ENCODE results near the gene TRPV6. TPM values are rescaled to one million over a fixed set of nuclear protein-coding genes. Genes with fewer than 3 reads are reported as not detected.

TRPV6 gene
- total RNA-seq, 1 donor from 2014 or later, result 0.27 TPM

DNA sequence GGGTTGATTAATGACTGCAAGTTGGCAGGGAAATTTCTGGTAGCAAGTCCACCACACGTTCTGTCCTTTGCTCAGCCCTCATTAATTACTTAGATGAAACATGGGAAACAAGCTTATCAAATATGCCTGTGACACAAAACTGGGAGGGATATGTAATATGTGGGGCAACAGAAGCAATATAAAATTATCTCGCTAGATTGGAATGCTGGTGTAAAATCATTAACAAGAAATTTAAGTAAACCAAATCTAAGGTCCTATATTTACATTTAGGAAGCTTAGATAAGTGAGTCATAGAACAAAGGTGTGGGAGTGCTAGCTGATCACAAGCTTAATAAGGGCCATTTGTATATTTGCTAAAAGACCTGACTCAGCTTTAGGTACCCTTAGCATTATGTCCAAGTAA, 24.5 kb upstream of the TRPV6 start:
- no peak for DNase-seq

DNA sequence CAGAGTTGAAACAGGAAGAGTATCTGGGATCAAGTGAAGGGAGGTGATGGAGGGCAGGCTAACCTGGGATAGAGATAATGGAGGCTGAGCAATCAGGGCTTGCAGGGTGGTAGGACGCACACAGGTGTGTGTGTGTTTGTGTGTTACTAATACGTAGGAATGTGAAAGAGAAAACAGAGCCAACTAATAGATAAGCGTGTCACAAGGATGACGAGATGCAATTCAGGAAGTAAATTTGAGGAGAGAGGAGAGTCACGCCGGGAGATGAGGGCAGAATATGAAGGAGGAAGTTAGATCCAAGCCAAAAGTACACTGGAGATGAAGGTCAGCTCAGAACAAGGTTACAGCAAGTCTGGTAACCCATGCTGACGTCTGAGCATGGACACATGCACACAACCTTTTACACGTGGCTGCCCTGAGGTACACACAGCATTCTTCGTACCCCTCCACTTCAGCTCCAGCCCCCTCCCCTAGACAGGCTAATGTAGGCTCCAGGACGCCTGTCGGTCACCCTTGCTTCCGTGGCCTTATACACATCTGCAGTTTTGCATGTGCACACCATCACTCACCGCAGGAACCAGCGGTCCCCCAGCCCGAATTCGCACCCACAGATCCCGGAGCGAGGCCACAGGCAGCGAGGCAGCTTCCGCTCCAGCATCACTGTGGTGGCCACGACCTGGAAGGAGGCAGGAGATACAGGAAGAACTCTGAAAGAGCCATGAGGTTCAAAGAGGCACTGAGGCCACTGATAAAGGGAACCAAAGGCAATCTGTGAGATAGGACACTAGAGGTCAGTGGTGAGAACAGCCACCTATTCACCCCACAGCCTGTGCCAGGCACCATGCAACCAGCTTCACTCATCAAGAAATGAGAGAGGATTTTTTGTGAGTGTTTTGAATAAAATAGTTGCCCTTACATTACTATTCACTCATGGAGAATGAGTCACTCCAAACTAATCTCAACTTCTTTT, 23.7 kb upstream of the TRPV6 start:
- peaks cover 2% of the 10 kb centered on the region for H3K27me3 Mint-ChIP-seq (ENCODE audit: unreplicated experiment)
- H3K4me3 Mint-ChIP-seq (ENCODE audit: unreplicated experiment), result no peak overlapping the region
- peaks cover 3% of the 10 kb centered on the region for H3K9me3 Mint-ChIP-seq (ENCODE audit: unreplicated experiment)
- H3K36me3 Mint-ChIP-seq (ENCODE audit: unreplicated experiment), result no peaks in the 10 kb centered on the region
- H3K27ac Mint-ChIP-seq (ENCODE audit: unreplicated experiment), result no peak overlapping the region
- TF ChIP-seq, protein P1, sequence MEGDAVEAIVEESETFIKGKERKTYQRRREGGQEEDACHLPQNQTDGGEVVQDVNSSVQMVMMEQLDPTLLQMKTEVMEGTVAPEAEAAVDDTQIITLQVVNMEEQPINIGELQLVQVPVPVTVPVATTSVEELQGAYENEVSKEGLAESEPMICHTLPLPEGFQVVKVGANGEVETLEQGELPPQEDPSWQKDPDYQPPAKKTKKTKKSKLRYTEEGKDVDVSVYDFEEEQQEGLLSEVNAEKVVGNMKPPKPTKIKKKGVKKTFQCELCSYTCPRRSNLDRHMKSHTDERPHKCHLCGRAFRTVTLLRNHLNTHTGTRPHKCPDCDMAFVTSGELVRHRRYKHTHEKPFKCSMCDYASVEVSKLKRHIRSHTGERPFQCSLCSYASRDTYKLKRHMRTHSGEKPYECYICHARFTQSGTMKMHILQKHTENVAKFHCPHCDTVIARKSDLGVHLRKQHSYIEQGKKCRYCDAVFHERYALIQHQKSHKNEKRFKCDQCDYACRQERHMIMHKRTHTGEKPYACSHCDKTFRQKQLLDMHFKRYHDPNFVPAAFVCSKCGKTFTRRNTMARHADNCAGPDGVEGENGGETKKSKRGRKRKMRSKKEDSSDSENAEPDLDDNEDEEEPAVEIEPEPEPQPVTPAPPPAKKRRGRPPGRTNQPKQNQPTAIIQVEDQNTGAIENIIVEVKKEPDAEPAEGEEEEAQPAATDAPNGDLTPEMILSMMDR (IDR thresholded peaks at IDR 0.05; ENCODE audit: partially characterized antibody, unreplicated experiment), result no peak
- no peak for DNase-seq
- no peaks in the 10 kb centered on the region for H3K4me1 Mint-ChIP-seq (ENCODE audit: low read depth, unreplicated experiment)

More for the DNA sequence above, 24.5 kb upstream of the TRPV6 start:
- Mint-ChIP-seq H3K4me3 (ENCODE audit: unreplicated experiment) (no peak overlapping the region), H3K27me3 (ENCODE audit: unreplicated experiment) (peaks cover 2% of the 10 kb centered on the region), H3K27ac (ENCODE audit: unreplicated experiment) (no peak overlapping the region), H3K9me3 (ENCODE audit: unreplicated experiment) (peaks cover 3% of the 10 kb centered on the region), H3K4me1 (ENCODE audit: low read depth, unreplicated experiment) (no peaks in the 10 kb centered on the region), H3K36me3 (ENCODE audit: unreplicated experiment) (no peaks in the 10 kb centered on the region)
- TF ChIP-seq, protein P1 (IDR thresholded peaks at IDR 0.05; ENCODE audit: partially characterized antibody, unreplicated experiment), result no peak

DNA sequence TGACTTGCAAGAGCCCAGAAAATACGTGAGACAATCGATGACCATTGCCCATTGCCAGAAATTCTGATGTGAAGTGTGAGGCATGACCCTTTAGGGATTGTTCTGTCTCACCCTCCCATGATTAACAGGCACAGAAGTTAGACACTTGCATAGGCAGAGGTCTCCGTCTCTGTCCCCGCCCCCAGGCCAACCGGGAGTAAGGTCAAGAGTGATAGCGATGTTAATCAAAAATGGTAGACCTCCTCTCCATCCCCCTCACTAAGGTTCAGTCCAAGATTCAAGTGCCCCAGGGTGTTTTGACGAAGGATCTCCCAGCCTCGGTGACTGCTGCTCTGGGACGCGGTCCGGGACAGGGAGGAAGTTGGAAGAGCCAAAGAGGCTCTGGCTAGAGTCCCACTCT, 22.7 kb upstream of the TRPV6 start:
- H3K36me3 Mint-ChIP-seq (ENCODE audit: unreplicated experiment), result no peaks in the 10 kb centered on the region
- H3K9me3 Mint-ChIP-seq (ENCODE audit: unreplicated experiment), result peaks cover 3% of the 10 kb centered on the region
- H3K4me1 Mint-ChIP-seq (ENCODE audit: low read depth, unreplicated experiment), result no peaks in the 10 kb centered on the region

DNA sequence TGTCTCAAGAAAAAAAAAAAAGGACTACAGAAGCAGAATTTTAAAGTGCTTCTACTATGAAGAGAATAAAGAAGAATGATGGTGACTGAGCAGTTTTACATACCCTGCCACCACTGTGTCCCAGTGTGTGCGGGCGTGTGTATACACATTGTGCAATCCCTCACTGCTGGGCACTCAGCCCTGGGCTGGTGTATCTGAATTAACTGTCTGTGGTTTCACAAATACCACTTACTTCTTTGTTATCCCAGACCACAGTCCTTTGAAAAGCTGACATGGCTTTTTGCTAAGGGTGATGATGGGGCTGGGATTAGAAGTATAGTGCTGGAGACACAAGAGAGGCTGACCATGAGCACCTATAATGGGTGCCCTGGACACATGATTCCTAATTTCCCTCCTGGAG, 21.1 kb upstream of the TRPV6 start:
- no peaks in the 10 kb centered on the region for H3K36me3 Mint-ChIP-seq (ENCODE audit: unreplicated experiment)
- peaks cover 3% of the 10 kb centered on the region for H3K9me3 Mint-ChIP-seq (ENCODE audit: unreplicated experiment)
- TF ChIP-seq, protein P1 (IDR thresholded peaks at IDR 0.05; ENCODE audit: partially characterized antibody, unreplicated experiment), result no peak
- DNase-seq, result no peak
- no peaks in the 10 kb centered on the region for H3K27me3 Mint-ChIP-seq (ENCODE audit: unreplicated experiment)
- H3K4me1 Mint-ChIP-seq (ENCODE audit: low read depth, unreplicated experiment), result no peaks in the 10 kb centered on the region
- H3K27ac Mint-ChIP-seq (ENCODE audit: unreplicated experiment), result no peak overlapping the region
- no peak overlapping the region for H3K4me3 Mint-ChIP-seq (ENCODE audit: unreplicated experiment)

More for the DNA sequence above, 22.7 kb upstream of the TRPV6 start:
- TF ChIP-seq, protein P1 (IDR thresholded peaks at IDR 0.05; ENCODE audit: partially characterized antibody, unreplicated experiment), result no peak
- H3K4me3 Mint-ChIP-seq (ENCODE audit: unreplicated experiment), result no peak overlapping the region
- H3K27ac Mint-ChIP-seq (ENCODE audit: unreplicated experiment), result no peak overlapping the region
- no peak for DNase-seq
- H3K27me3 Mint-ChIP-seq (ENCODE audit: unreplicated experiment), result peaks cover 2% of the 10 kb centered on the region

DNA sequence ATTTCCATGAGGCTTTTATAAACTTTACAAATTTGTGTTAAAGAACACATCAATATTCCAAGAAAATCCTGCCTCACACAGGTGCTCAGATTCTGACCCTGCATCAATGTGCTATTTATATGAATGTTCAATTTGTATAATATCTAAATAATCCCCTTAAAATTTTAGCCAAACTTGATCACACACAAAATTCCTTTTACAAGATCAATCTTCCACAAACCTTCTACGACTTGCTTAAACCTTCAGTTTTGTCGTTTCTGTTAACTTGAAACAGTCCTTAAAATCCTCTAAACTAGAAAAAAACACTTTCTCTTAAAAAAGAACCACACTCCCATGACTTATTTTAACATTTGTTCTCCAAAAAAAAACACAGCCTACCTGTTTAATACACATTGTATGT, 20.2 kb upstream of the TRPV6 start:
- TF ChIP-seq, protein P1 (IDR thresholded peaks at IDR 0.05; ENCODE audit: partially characterized antibody, unreplicated experiment), result no peak
- H3K4me1 Mint-ChIP-seq (ENCODE audit: low read depth, unreplicated experiment), result no peaks in the 10 kb centered on the region
- H3K4me3 Mint-ChIP-seq (ENCODE audit: unreplicated experiment), result no peak overlapping the region
- no peaks in the 10 kb centered on the region for H3K27me3 Mint-ChIP-seq (ENCODE audit: unreplicated experiment)
- peaks cover 3% of the 10 kb centered on the region for H3K9me3 Mint-ChIP-seq (ENCODE audit: unreplicated experiment)
- H3K36me3 Mint-ChIP-seq (ENCODE audit: unreplicated experiment), result no peaks in the 10 kb centered on the region
- no peak for DNase-seq
- H3K27ac Mint-ChIP-seq (ENCODE audit: unreplicated experiment), result no peak overlapping the region
